Testis (tissue), 2 donors: Measurements from ENCODE around the gene TMEM178B.

ENCODE experiments used
- CTCF ChIP-seq, 3 experiments: fragments of 450-650 bp in 2 of 3; fragments of 200-600 bp in 1 of 3; sonication (generic) in 1 of 3; IDR thresholded peaks; one replicate each; pipeline ENCODE4 v1.5.1; 2016 to 2019; ENCODE audit warnings: antibody characterized with exemption in 3 of 3, mild to moderate bottlenecking in 2 of 3, moderate library complexity in 1 of 3
- POLR2A ChIP-seq: fragments of 450-650 bp; IDR thresholded peaks from one replicate; pipeline ENCODE4 v1.6.1; 2017; ENCODE audit warnings: antibody characterized with exemption, mild to moderate bottlenecking, moderate library complexity

- TF ChIP-seq CTCF (IDR thresholded peaks at IDR 0.05) (no peak), POLR2A (no peak)
Observed at GRCh38 chr7:141227454-141227853, 153.6 kb downstream of the TMEM178B start.
